Measurements from ENCODE around the gene GZF1.

The GZF1 gene

GRCh38 chr20:23334111-23334510 is 27.9 kb upstream of the GZF1 start:
- no peak for DNase-seq (ENCODE audit: low read depth in 1 of 2, low spot score in 1 of 2)
- no peak for TF ChIP-seq POLR2AphosphoS5 (IDR thresholded peaks at IDR 0.05; ENCODE audit: low read depth)
- TF ChIP-seq CTCF (IDR thresholded peaks at IDR 0.05; ENCODE audit: insufficient read depth, low read length), result no peak
- TF ChIP-seq SPI1 (IDR thresholded peaks at IDR 0.05; ENCODE audit: borderline replicate concordance, low read depth), result no peak
- no peak for TF ChIP-seq GABPA (IDR thresholded peaks at IDR 0.05; ENCODE audit: low read depth)
- TF ChIP-seq REST (IDR thresholded peaks at IDR 0.05; ENCODE audit: insufficient replicate concordance, low read depth), result no peak
- Histone ChIP-seq H3K27me3 (ENCODE audit: insufficient read depth, poor library complexity, severe bottlenecking) (no peaks in the 10 kb centered on the region), H3K27ac (replicated peaks) (no peak overlapping the region), H3K4me3 (replicated peaks; ENCODE audit: insufficient read depth, low read length) (no peak overlapping the region)

DNA sequence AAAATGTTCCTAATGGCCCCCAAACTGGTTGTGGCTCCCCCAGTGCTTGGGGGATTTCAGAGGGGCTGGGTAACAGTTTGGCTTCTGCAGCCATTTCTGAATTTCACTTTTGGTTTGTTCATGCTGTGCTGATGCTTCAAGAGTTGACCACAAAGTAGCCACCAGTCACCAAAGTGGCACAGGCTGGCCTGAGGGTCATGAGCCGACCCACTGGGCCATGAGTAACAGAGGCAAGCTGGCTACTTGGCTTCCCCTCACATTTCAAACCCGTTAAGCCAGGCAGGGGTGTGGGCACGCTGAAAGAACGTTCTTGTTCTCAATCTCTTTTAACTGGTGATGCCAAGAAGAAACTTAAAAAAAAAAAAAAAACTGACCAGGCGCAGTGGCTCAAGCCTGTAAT is 26.5 kb upstream of the GZF1 start:
- DNase-seq (ENCODE audit: low read depth in 1 of 2, low spot score in 1 of 2), result no peak
- no peak overlapping the region for H3K27ac ChIP-seq (replicated peaks)
- TF ChIP-seq SPI1 (IDR thresholded peaks at IDR 0.05; ENCODE audit: borderline replicate concordance, low read depth) (no peak), REST (IDR thresholded peaks at IDR 0.05; ENCODE audit: insufficient replicate concordance, low read depth) (no peak), GABPA (IDR thresholded peaks at IDR 0.05; ENCODE audit: low read depth) (no peak), CTCF (IDR thresholded peaks at IDR 0.05; ENCODE audit: insufficient read depth, low read length) (no peak), POLR2AphosphoS5 (IDR thresholded peaks at IDR 0.05; ENCODE audit: low read depth) (no peak)
- H3K27me3 ChIP-seq (ENCODE audit: insufficient read depth, poor library complexity, severe bottlenecking), result no peaks in the 10 kb centered on the region
- no peak overlapping the region for H3K4me3 ChIP-seq (replicated peaks; ENCODE audit: insufficient read depth, low read length)

- TF ChIP-seq GABPA (IDR thresholded peaks at IDR 0.05; ENCODE audit: low read depth) (no peak), CTCF (IDR thresholded peaks at IDR 0.05; ENCODE audit: insufficient read depth, low read length) (no peak), SPI1 (IDR thresholded peaks at IDR 0.05; ENCODE audit: borderline replicate concordance, low read depth) (no peak), REST (IDR thresholded peaks at IDR 0.05; ENCODE audit: insufficient replicate concordance, low read depth) (no peak), POLR2AphosphoS5 (IDR thresholded peaks at IDR 0.05; ENCODE audit: low read depth) (no peak)
- H3K4me3 ChIP-seq (replicated peaks; ENCODE audit: insufficient read depth, low read length), result no peak overlapping the region
- H3K27ac ChIP-seq (replicated peaks), result no peak overlapping the region
Observed at GRCh38 chr20:23336476-23336875, 25.5 kb upstream of the GZF1 start.

More at GRCh38 chr20:23336476-23336875, 25.5 kb upstream of the GZF1 start:
- H3K27me3 ChIP-seq (ENCODE audit: insufficient read depth, poor library complexity, severe bottlenecking), result no peaks in the 10 kb centered on the region
- DNase-seq (ENCODE audit: low read depth in 1 of 2, low spot score in 1 of 2), result no peak
